ENCODE measurements around the gene PDE4DIP.
"Not testable (repeated sequence)": the region's sequence is repeated elsewhere in the genome, so short reads cannot be mapped to it uniquely, and the experiment has no call there.

Gene PDE4DIP

GRCh38 chr1:148921047-148921446 lies 76.8 kb downstream of the PDE4DIP start:
- H3K27ac Mint-ChIP-seq; H3K27me3 Mint-ChIP-seq (ENCODE audit: low read depth); H3K4me1 Mint-ChIP-seq (ENCODE audit: low read depth); H3K36me3 Mint-ChIP-seq (ENCODE audit: low read depth); H3K4me3 Mint-ChIP-seq; H3K9me3 Mint-ChIP-seq; DNase-seq (ENCODE audit: low spot score): not testable (repeated sequence)

- DNase-seq (ENCODE audit: low spot score); H3K27ac Mint-ChIP-seq; H3K4me3 Mint-ChIP-seq; H3K27me3 Mint-ChIP-seq (ENCODE audit: low read depth); H3K9me3 Mint-ChIP-seq; H3K4me1 Mint-ChIP-seq (ENCODE audit: low read depth); H3K36me3 Mint-ChIP-seq (ENCODE audit: low read depth): not testable (repeated sequence)
These were observed 79.6 kb downstream of the PDE4DIP start for GRCh38 chr1:148923798-148924197.

- H3K27ac Mint-ChIP-seq; H3K36me3 Mint-ChIP-seq (ENCODE audit: low read depth); H3K4me3 Mint-ChIP-seq; DNase-seq (ENCODE audit: low spot score); H3K4me1 Mint-ChIP-seq (ENCODE audit: low read depth); H3K9me3 Mint-ChIP-seq; H3K27me3 Mint-ChIP-seq (ENCODE audit: low read depth): not testable (repeated sequence)
These were observed 83.4 kb downstream of the PDE4DIP start for GRCh38 chr1:148927645-148928044.

- H3K4me1 Mint-ChIP-seq (ENCODE audit: low read depth); H3K36me3 Mint-ChIP-seq (ENCODE audit: low read depth); DNase-seq (ENCODE audit: low spot score); H3K4me3 Mint-ChIP-seq; H3K27me3 Mint-ChIP-seq (ENCODE audit: low read depth); H3K27ac Mint-ChIP-seq; H3K9me3 Mint-ChIP-seq: not testable (repeated sequence)
These were observed 85.0 kb downstream of the PDE4DIP start for GRCh38 chr1:148929253-148929652.

GRCh38 chr1:148935381-148936002 lies 91.3 kb downstream of the PDE4DIP start:
- not testable (repeated sequence) for H3K4me3 Mint-ChIP-seq; H3K27me3 Mint-ChIP-seq (ENCODE audit: low read depth); H3K9me3 Mint-ChIP-seq; DNase-seq (ENCODE audit: low spot score); H3K4me1 Mint-ChIP-seq (ENCODE audit: low read depth); H3K36me3 Mint-ChIP-seq (ENCODE audit: low read depth); H3K27ac Mint-ChIP-seq

GRCh38 chr1:148942906-148943305 lies 98.7 kb downstream of the PDE4DIP start:
- H3K4me1 Mint-ChIP-seq (ENCODE audit: low read depth); H3K27ac Mint-ChIP-seq; H3K4me3 Mint-ChIP-seq; H3K27me3 Mint-ChIP-seq (ENCODE audit: low read depth); DNase-seq (ENCODE audit: low spot score); H3K36me3 Mint-ChIP-seq (ENCODE audit: low read depth); H3K9me3 Mint-ChIP-seq: not testable (repeated sequence)

GRCh38 chr1:148945130-148945529 lies 100.9 kb downstream of the PDE4DIP start:
- not testable (repeated sequence) for H3K27ac Mint-ChIP-seq; H3K36me3 Mint-ChIP-seq (ENCODE audit: low read depth); H3K9me3 Mint-ChIP-seq; H3K27me3 Mint-ChIP-seq (ENCODE audit: low read depth); H3K4me3 Mint-ChIP-seq; DNase-seq (ENCODE audit: low spot score); H3K4me1 Mint-ChIP-seq (ENCODE audit: low read depth)

- Mint-ChIP-seq H3K4me1 (ENCODE audit: low read depth) (peaks cover 10% of the 10 kb centered on the region), H3K4me3 (peak overlapping the region; percentile 18)
- H3K27ac Mint-ChIP-seq; H3K36me3 Mint-ChIP-seq (ENCODE audit: low read depth); DNase-seq (ENCODE audit: low spot score); H3K27me3 Mint-ChIP-seq (ENCODE audit: low read depth); H3K9me3 Mint-ChIP-seq: not testable (repeated sequence)
These were observed 104.5 kb downstream of the PDE4DIP start for GRCh38 chr1:148948768-148949167.

- H3K4me1 Mint-ChIP-seq (ENCODE audit: low read depth) = peaks cover 17% of the 10 kb centered on the region
- peak overlapping the region; percentile 83 for H3K27ac Mint-ChIP-seq
- H3K27me3 Mint-ChIP-seq (ENCODE audit: low read depth); H3K9me3 Mint-ChIP-seq; H3K36me3 Mint-ChIP-seq (ENCODE audit: low read depth): not testable (repeated sequence)
- DNase-seq (ENCODE audit: low spot score) = peak; percentile 73
- H3K4me3 Mint-ChIP-seq = peak overlapping the region; percentile 84
These were observed 107.4 kb downstream of the PDE4DIP start for GRCh38 chr1:148951336-148952227.

- not testable (repeated sequence) for H3K36me3 Mint-ChIP-seq (ENCODE audit: low read depth); H3K9me3 Mint-ChIP-seq; H3K27me3 Mint-ChIP-seq (ENCODE audit: low read depth)
- DNase-seq (ENCODE audit: low spot score) = peak; percentile 75
- Mint-ChIP-seq H3K4me1 (ENCODE audit: low read depth) (peaks cover 17% of the 10 kb centered on the region), H3K27ac (peak overlapping the region; percentile 83), H3K4me3 (peak overlapping the region; percentile 84)
These were observed 108.2 kb downstream of the PDE4DIP start for GRCh38 chr1:148952253-148952937.

GRCh38 chr1:148952938-148953616 lies 108.8 kb downstream of the PDE4DIP start:
- H3K4me1 Mint-ChIP-seq (ENCODE audit: low read depth) = peaks cover 17% of the 10 kb centered on the region
- peak; percentile 20 for DNase-seq (ENCODE audit: low spot score)
- H3K27me3 Mint-ChIP-seq (ENCODE audit: low read depth); H3K27ac Mint-ChIP-seq; H3K9me3 Mint-ChIP-seq; H3K36me3 Mint-ChIP-seq (ENCODE audit: low read depth): not testable (repeated sequence)
- peak overlapping the region; percentile 85 for H3K4me3 Mint-ChIP-seq

- not testable (repeated sequence) for H3K27ac Mint-ChIP-seq; H3K27me3 Mint-ChIP-seq (ENCODE audit: low read depth); DNase-seq (ENCODE audit: low spot score); H3K9me3 Mint-ChIP-seq; H3K36me3 Mint-ChIP-seq (ENCODE audit: low read depth)
- Mint-ChIP-seq H3K4me1 (ENCODE audit: low read depth) (peaks cover 17% of the 10 kb centered on the region), H3K4me3 (peak overlapping the region; percentile 83)
These were observed 109.5 kb downstream of the PDE4DIP start for GRCh38 chr1:148953730-148954129.

- H3K36me3 Mint-ChIP-seq (ENCODE audit: low read depth); H3K27me3 Mint-ChIP-seq (ENCODE audit: low read depth); H3K27ac Mint-ChIP-seq; H3K4me1 Mint-ChIP-seq (ENCODE audit: low read depth); H3K9me3 Mint-ChIP-seq; DNase-seq (ENCODE audit: low spot score): not testable (repeated sequence)
- peak overlapping the region; percentile 43 for H3K4me3 Mint-ChIP-seq
These were observed 114.1 kb downstream of the PDE4DIP start for GRCh38 chr1:148958343-148958742.
